DND-41 (cell line): Measurements from ENCODE around the gene RNF144A.
A peak's percentile ranks its signal among the peaks of the same experiment; 100 is the strongest.

ENCODE experiments used
- ATAC-seq: fragments of 200-7000 bp; cut with Tn5 transposase; 3 replicates; pipeline ENCODE4 v1.9.1; 2021; ENCODE audit warnings: low read depth; ENCODE audit not compliant: insufficient read depth
- DNase-seq: peaks from one replicate; pipeline ENCODE4 v3.0.0-alpha.2; 2020
- H2AFZ ChIP-seq: 2 replicates; pipeline ENCODE4 v1.6.0; 2012; ENCODE audit warnings: low read depth, low read length
- H3K27ac ChIP-seq: 2 replicates; pipeline ENCODE4 v1.5.1; 2012; ENCODE audit warnings: low read length, inconsistent platforms
- H3K27me3 ChIP-seq: fragments of 200-600 bp; sonication (generic); 2 replicates; pipeline ENCODE4 v1.6.0; 2012; ENCODE audit warnings: low read length, mild to moderate bottlenecking, inconsistent platforms; ENCODE audit not compliant: insufficient read depth, poor library complexity
- H3K36me3 ChIP-seq: 2 replicates; pipeline ENCODE4 v1.5.1; 2012; ENCODE audit warnings: low read length, inconsistent platforms; ENCODE audit not compliant: insufficient read depth
- H3K4me1 ChIP-seq: 2 replicates; pipeline ENCODE4 v1.5.1; 2012; ENCODE audit warnings: mild to moderate bottlenecking, low read length; ENCODE audit not compliant: insufficient read depth
- H3K4me2 ChIP-seq: 2 replicates; pipeline ENCODE4 v1.6.0; 2012; ENCODE audit warnings: mild to moderate bottlenecking, moderate library complexity, low read length, inconsistent platforms; ENCODE audit not compliant: insufficient read depth
- H3K4me3 ChIP-seq, 2 experiments: fragments of 200-600 bp in 1 of 2; shearing (Covaris generic) in 1 of 2; 2 replicates each; pipeline ENCODE4 v1.5.1; 2012 to 2016; ENCODE audit warnings: inconsistent platforms in 2 of 2, low read length in 2 of 2, mild to moderate bottlenecking in 2 of 2, low read depth in 1 of 2, moderate library complexity in 1 of 2
- H3K79me2 ChIP-seq: 2 replicates; pipeline ENCODE4 v1.6.0; 2012; ENCODE audit warnings: low read length, inconsistent platforms; ENCODE audit not compliant: insufficient read depth
- H3K9ac ChIP-seq: 2 replicates; pipeline ENCODE4 v1.6.0; 2012; ENCODE audit warnings: low read depth, mild to moderate bottlenecking, inconsistent platforms, low read length, moderate library complexity
- H3K9me3 ChIP-seq: 2 replicates; pipeline ENCODE4 v1.5.1; 2012; ENCODE audit warnings: low read length, moderate library complexity, mild to moderate bottlenecking, inconsistent platforms; ENCODE audit not compliant: insufficient read depth, severe bottlenecking
- H4K20me1 ChIP-seq: 2 replicates; pipeline ENCODE4 v1.6.0; 2012; ENCODE audit warnings: low read length; ENCODE audit not compliant: insufficient read depth
- EZH2 ChIP-seq: IDR thresholded peaks from 3 replicates; pipeline ENCODE4 v1.6.1; 2012; ENCODE audit warnings: borderline replicate concordance, low read depth, mild to moderate bottlenecking, moderate library complexity, low read length, inconsistent platforms; ENCODE audit not compliant: severe bottlenecking
- TF ChIP-seq, protein P1 (sequence below): IDR thresholded peaks from 2 replicates; pipeline ENCODE4 v1.5.1; 2012; ENCODE audit warnings: borderline replicate concordance, low read length, moderate library complexity, mild to moderate bottlenecking; ENCODE audit not compliant: poor library complexity, severe bottlenecking; ENCODE audit errors: extremely low read depth

The RNF144A gene

DNA sequence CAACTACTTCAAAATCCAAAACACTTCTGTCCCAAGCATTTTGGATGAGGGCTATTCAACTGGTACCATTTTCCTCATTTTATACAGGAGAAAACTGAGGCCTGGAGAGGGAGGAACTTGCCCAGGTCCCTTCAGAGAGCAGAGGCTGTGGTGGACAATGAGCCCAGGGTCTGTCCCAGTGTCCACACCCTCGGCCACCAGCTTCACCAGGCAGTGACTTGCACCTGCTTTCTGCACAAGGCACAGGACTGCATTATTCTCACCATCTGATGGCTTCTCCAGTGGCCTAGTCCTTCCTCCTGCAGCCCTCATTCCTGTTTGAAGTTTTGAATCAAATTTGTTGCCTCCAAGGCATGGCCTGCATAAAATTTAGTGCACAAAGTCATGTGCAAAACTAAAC is 53.3 kb downstream of the RNF144A start:
- H2AFZ ChIP-seq: no peak overlapping the region
- H4K20me1 ChIP-seq: peaks cover 15% of the 10 kb centered on the region; the same call in 1 of the 2 replicates
- H3K9ac ChIP-seq: no peak overlapping the region
- DNase-seq (no peak), ATAC-seq (no peak)
- no peak overlapping the region for H3K4me2 ChIP-seq
- no peaks in the 10 kb centered on the region for H3K27me3 ChIP-seq
- peaks cover 92% of the 10 kb centered on the region for H3K36me3 ChIP-seq
- H3K27ac ChIP-seq: no peak overlapping the region
- no peaks in the 10 kb centered on the region for H3K4me1 ChIP-seq
- no peak overlapping the region for H3K4me3 ChIP-seq
- H3K9me3 ChIP-seq: no peaks in the 10 kb centered on the region
- TF ChIP-seq, protein P1, sequence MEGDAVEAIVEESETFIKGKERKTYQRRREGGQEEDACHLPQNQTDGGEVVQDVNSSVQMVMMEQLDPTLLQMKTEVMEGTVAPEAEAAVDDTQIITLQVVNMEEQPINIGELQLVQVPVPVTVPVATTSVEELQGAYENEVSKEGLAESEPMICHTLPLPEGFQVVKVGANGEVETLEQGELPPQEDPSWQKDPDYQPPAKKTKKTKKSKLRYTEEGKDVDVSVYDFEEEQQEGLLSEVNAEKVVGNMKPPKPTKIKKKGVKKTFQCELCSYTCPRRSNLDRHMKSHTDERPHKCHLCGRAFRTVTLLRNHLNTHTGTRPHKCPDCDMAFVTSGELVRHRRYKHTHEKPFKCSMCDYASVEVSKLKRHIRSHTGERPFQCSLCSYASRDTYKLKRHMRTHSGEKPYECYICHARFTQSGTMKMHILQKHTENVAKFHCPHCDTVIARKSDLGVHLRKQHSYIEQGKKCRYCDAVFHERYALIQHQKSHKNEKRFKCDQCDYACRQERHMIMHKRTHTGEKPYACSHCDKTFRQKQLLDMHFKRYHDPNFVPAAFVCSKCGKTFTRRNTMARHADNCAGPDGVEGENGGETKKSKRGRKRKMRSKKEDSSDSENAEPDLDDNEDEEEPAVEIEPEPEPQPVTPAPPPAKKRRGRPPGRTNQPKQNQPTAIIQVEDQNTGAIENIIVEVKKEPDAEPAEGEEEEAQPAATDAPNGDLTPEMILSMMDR: no peak
- no peak for TF ChIP-seq EZH2
- peaks cover 90% of the 10 kb centered on the region for H3K79me2 ChIP-seq

DNA sequence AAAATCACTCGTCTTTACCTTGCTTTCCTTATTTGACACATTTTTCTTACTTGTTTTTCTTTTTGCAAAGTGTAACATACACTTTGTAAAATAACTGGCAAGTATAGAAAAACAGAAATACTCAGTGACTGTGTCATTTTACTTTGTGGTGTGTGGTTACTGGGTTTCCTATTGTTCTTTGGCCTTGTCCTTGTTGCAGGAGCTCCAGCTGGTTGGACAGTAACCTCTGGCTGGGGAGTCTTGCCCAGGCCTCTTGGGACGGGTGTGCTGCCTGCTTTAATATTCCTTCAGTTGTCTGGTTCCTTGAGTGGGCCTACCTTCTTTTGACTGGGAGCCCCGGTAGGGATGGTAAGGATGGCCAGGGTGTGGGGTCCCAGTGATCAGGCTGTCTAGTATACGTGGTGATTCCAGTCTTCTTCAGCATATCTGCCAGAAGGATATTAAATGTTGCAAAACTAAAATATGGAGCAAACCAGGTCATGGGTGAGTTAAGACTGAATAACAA is 53.8 kb downstream of the RNF144A start:
- Histone ChIP-seq H3K4me3 (no peak overlapping the region), H3K9me3 (no peaks in the 10 kb centered on the region)

DNA sequence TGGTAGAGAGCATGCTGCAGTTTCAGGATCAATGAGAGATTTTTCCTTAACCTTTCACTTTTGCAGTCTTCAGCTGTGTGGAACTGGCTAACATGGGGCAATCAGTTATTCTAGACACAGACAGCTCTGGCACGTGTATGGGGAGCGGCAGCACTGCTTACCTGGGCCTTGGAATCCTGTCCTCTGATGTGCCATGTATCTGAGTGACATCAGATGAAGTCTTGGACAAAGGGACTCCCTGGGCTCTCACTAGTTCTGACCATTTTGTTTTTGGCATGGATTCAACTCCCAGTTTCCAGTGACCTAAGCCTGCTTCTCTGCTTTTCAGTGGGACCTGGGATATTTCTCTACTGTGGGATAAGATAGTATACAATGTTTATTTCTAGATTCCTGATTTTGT is 54.3 kb downstream of the RNF144A start:
- peaks cover 90% of the 10 kb centered on the region for H3K36me3 ChIP-seq
- no peak overlapping the region for H2AFZ ChIP-seq
- no peak for ATAC-seq
- no peak overlapping the region for H3K9ac ChIP-seq
- H3K9me3 ChIP-seq: no peaks in the 10 kb centered on the region
- H3K4me2 ChIP-seq: no peak overlapping the region
- TF ChIP-seq, protein P1: no peak
- no peak for TF ChIP-seq EZH2
- no peak for DNase-seq
- no peaks in the 10 kb centered on the region for H3K4me1 ChIP-seq
- peaks cover 21% of the 10 kb centered on the region; the same call in 1 of the 2 replicates for H4K20me1 ChIP-seq
- H3K4me3 ChIP-seq: no peak overlapping the region
- H3K79me2 ChIP-seq: peaks cover 90% of the 10 kb centered on the region
- H3K27ac ChIP-seq: no peak overlapping the region
- H3K27me3 ChIP-seq: no peaks in the 10 kb centered on the region

More for the DNA sequence above, 53.8 kb downstream of the RNF144A start:
- Histone ChIP-seq H3K9ac (no peak overlapping the region), H4K20me1 (peaks cover 20% of the 10 kb centered on the region; the same call in 1 of the 2 replicates), H3K27me3 (no peaks in the 10 kb centered on the region), H3K27ac (no peak overlapping the region), H3K4me1 (no peaks in the 10 kb centered on the region), H2AFZ (no peak overlapping the region), H3K79me2 (peaks cover 91% of the 10 kb centered on the region), H3K36me3 (peaks cover 93% of the 10 kb centered on the region), H3K4me2 (no peak overlapping the region)
- DNase-seq (no peak), ATAC-seq (no peak)
- TF ChIP-seq EZH2: no peak
- TF ChIP-seq, protein P1: no peak

DNA sequence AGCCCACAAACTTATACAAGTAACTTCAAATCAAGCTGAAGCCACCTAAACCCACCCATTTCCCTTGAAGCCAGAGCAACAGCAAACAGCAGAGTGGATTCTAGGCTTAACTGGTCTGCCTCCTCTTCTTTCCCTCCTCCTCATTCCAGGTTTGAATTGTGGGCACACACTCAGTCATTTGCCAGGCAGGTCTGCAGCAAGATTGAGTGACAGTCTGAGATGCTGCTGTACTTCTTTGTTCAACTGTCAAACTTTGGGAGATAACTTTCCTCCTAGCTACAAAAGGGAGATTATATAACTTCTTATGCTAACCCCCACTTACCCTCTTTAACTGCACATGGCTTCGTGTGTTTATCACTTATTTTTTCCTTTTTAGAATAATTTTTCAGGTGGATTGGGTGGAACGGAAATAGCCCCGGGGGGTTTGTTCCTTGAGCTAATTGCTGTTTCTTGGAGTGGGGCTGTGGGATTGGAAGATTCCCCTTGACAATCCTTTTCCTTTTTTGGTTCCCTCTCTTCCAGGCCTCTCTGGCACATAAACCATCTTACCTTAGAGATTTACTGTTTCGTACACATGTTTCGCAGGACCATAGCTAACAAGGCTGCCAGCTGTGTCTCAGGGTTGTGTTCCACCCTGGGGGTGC is 55.0 kb downstream of the RNF144A start:
- peaks cover 90% of the 10 kb centered on the region for H3K79me2 ChIP-seq
- no peaks in the 10 kb centered on the region for H3K27me3 ChIP-seq
- H4K20me1 ChIP-seq: peaks cover 17% of the 10 kb centered on the region; the same call in 1 of the 2 replicates
- peak overlapping the region; percentile 29; the same call in 1 of the 2 replicates for H3K27ac ChIP-seq
- H3K4me2 ChIP-seq: no peak overlapping the region
- no peak overlapping the region for H2AFZ ChIP-seq
- TF ChIP-seq, protein P1: no peak
- no peak for TF ChIP-seq EZH2
- DNase-seq: no peak
- H3K9me3 ChIP-seq: no peaks in the 10 kb centered on the region
- ATAC-seq: no peak
- no peaks in the 10 kb centered on the region for H3K4me1 ChIP-seq
- H3K9ac ChIP-seq: no peak overlapping the region
- H3K4me3 ChIP-seq: no peak overlapping the region
- H3K36me3 ChIP-seq: peaks cover 88% of the 10 kb centered on the region
